IMR-90 (cell line): ENCODE results near the gene CST1. TPM values are rescaled to one million over a fixed set of nuclear protein-coding genes. Genes with fewer than 3 reads are reported as not detected.
"Not testable (repeated sequence)": the region's sequence is repeated elsewhere in the genome, so short reads cannot be mapped to it uniquely, and the experiment has no call there.

Experiments used
- ATAC-seq: fragments of 200-7000 bp; cut with Tn5 transposase; 2 replicates; pipeline ENCODE4 v1.9.1; 2020; ENCODE audit warnings: low read depth, mild to moderate bottlenecking, moderate library complexity
- BruUV-seq: library from RNA; stranded (reverse); fragments of 400-500 nt; replicated peaks from 2 replicates; lab custom pipeline; 2021; lab: Mats Ljungman, UMichigan
- CTCF ChIA-PET: fragments of 300-600 bp; formaldehyde crosslinking; extraction: SDS; loops from one replicate; lab custom pipeline; 2021; ENCODE audit warnings: antibody characterized with exemption; lab: Yijun Ruan, JAX
- POLR2A ChIA-PET: fragments of 300-600 bp; sonication (Branson Sonifier 250); formaldehyde crosslinking; loops from one replicate; lab custom pipeline; 2022; ENCODE audit warnings: antibody characterized with exemption; ENCODE audit not compliant: unreplicated experiment; lab: Charles Lee
- DNase-seq: peaks from one replicate; pipeline ENCODE4 v3.0.0; 2013
- H2AFZ ChIP-seq: replicated peaks from 2 replicates; pipeline ENCODE3; 2013; ENCODE audit warnings: low read length, mild to moderate bottlenecking; ENCODE audit not compliant: poor library complexity
- H2AK5ac ChIP-seq: 2 replicates; pipeline ENCODE4 v1.6.1; 2013; ENCODE audit warnings: low read depth, low read length, inconsistent platforms
- H2AK9ac ChIP-seq: replicated peaks from 2 replicates; pipeline ENCODE3; 2013; ENCODE audit warnings: mild to moderate bottlenecking, low read depth, low read length, moderate library complexity; ENCODE audit not compliant: poor library complexity
- H2BK120ac ChIP-seq: 2 replicates; pipeline ENCODE4 v1.6.1; 2013; ENCODE audit warnings: low read depth, low read length, inconsistent platforms
- H2BK15ac ChIP-seq: 3 replicates; pipeline ENCODE4 v1.6.1; 2013; ENCODE audit warnings: low read depth, low read length, inconsistent platforms
- H2BK20ac ChIP-seq: 2 replicates; pipeline ENCODE4 v1.6.1; 2013; ENCODE audit warnings: low read depth, mild to moderate bottlenecking, inconsistent platforms, low read length, moderate library complexity
- H2BK5ac ChIP-seq: 2 replicates; pipeline ENCODE4 v1.6.1; 2013; ENCODE audit warnings: mild to moderate bottlenecking, low read depth, low read length, inconsistent platforms; ENCODE audit not compliant: poor library complexity, severe bottlenecking
- H3K14ac ChIP-seq: replicated peaks from 2 replicates; pipeline ENCODE4 v1.6.1; 2013; ENCODE audit warnings: low read depth, low read length, inconsistent platforms
- H3K18ac ChIP-seq: 2 replicates; pipeline ENCODE4 v1.6.1; 2013; ENCODE audit warnings: low read depth, low read length, control low read depth
- H3K23ac ChIP-seq: 2 replicates; pipeline ENCODE4 v1.6.1; 2013; ENCODE audit warnings: low read depth, low read length, inconsistent platforms
- H3K27ac ChIP-seq: 2 replicates; pipeline ENCODE4 v1.5.1; 2013; ENCODE audit warnings: mild to moderate bottlenecking, control low read depth, low read length; ENCODE audit not compliant: insufficient read depth
- H3K27me3 ChIP-seq: 2 replicates; pipeline ENCODE4 v1.6.1; 2013; ENCODE audit warnings: low read length; ENCODE audit not compliant: control insufficient read depth, insufficient read depth
- H3K36me3 ChIP-seq: 2 replicates; pipeline ENCODE4 v1.6.1; 2013; ENCODE audit warnings: low read length, mixed read lengths; ENCODE audit not compliant: control insufficient read depth, insufficient read depth
- H3K4ac ChIP-seq: 2 replicates; pipeline ENCODE4 v1.6.1; 2013; ENCODE audit warnings: low read depth, low read length, inconsistent platforms
- H3K4me1 ChIP-seq: 2 replicates; pipeline ENCODE4 v1.6.1; 2013; ENCODE audit warnings: low read length, mixed read lengths; ENCODE audit not compliant: control insufficient read depth, insufficient read depth
- H3K4me2 ChIP-seq: 2 replicates; pipeline ENCODE4 v1.6.1; 2013; ENCODE audit warnings: low read depth, mild to moderate bottlenecking, control low read depth, low read length, moderate library complexity
- H3K4me3 ChIP-seq: 2 replicates; pipeline ENCODE4 v1.5.1; 2013; ENCODE audit warnings: low read depth, mild to moderate bottlenecking, control low read depth, low read length, moderate library complexity; ENCODE audit not compliant: insufficient read depth
- H3K56ac ChIP-seq: 2 replicates; pipeline ENCODE4 v1.6.1; 2013; ENCODE audit warnings: low read length, inconsistent platforms; ENCODE audit not compliant: insufficient read depth; ENCODE audit errors: extremely low read depth
- H3K79me1 ChIP-seq, 2 experiments: 2 replicates each; pipeline ENCODE4 v1.6.1; 2013; ENCODE audit warnings: low read length in 2 of 2, inconsistent platforms in 1 of 2, low read depth in 1 of 2
- H3K9ac ChIP-seq: 2 replicates; pipeline ENCODE4 v1.6.1; 2013; ENCODE audit warnings: low read depth, low read length, control low read depth
- H3K9me1 ChIP-seq: 2 replicates; pipeline ENCODE4 v1.6.1; 2013; ENCODE audit warnings: low read length, inconsistent platforms; ENCODE audit not compliant: insufficient read depth
- H3K9me3 ChIP-seq: 2 replicates; pipeline ENCODE4 v1.6.1; 2013; ENCODE audit warnings: low read length; ENCODE audit not compliant: control insufficient read depth, insufficient read depth
- H4K20me1 ChIP-seq: 2 replicates; pipeline ENCODE4 v1.6.1; 2013; ENCODE audit warnings: low read length, inconsistent platforms; ENCODE audit not compliant: insufficient read depth
- H4K5ac ChIP-seq: 2 replicates; pipeline ENCODE4 v1.6.1; 2013; ENCODE audit warnings: mild to moderate bottlenecking, low read depth, low read length, control low read depth
- H4K8ac ChIP-seq, 2 experiments: 2 replicates each; pipeline ENCODE4 v1.6.1; 2013; ENCODE audit warnings: low read depth in 2 of 2, low read length in 2 of 2, control low read depth in 1 of 2, inconsistent platforms in 1 of 2
- H4K91ac ChIP-seq: 2 replicates; pipeline ENCODE4 v1.6.1; 2013; ENCODE audit warnings: low read depth, low read length, inconsistent platforms; ENCODE audit not compliant: insufficient read depth
- WGBS, 2 experiments: methylation state at CpG; one replicate each; pipeline versions ENCODE4 v1.1.5 to v1.1.7; 2013; ENCODE audit warnings: missing lambda C conversion rate in 2 of 2; ENCODE audit not compliant: insufficient read length in 1 of 2; ENCODE audit errors: extremely low coverage in 2 of 2; 5-methylcytosine and 5-hydroxymethylcytosine counted together
- dilution Hi-C: fragments of 300-500 bp; cut with HindIII; formaldehyde crosslinking; loops from one replicate; pipeline ENCODE4 v1.14.3; 2018; ENCODE audit warnings: low sequenced_read_pairs; ENCODE audit not compliant: unreplicated experiment
- in situ Hi-C: fragments of 300-500 bp; cut with MboI; formaldehyde crosslinking; loops from 3 replicates; pipeline ENCODE4 v1.14.3; 2019; ENCODE audit warnings: low sequenced_read_pairs, inconsistent platforms, mixed read lengths
- intact Hi-C: fragments of 100-400 bp; cut with micrococcal nuclease; formaldehyde crosslinking; loops from 2 replicates; pipeline ENCODE4 v1.10.0; 2022
- polyA plus RNA-seq, 3 experiments: library from polyadenylated mRNA; depleted of rRNA; stranded (reverse); fragments of >200 nt; gene quantifications; 2 replicates each; pipeline ENCODE4 v1.2.3, GENCODE V29; 2012; ENCODE audit warnings: low replicate concordance in 1 of 3
- total RNA-seq: library from RNA; depleted of rRNA; stranded (reverse); fragments of >200 nt; gene quantifications from 2 replicates; pipeline ENCODE4 v1.2.3, GENCODE V29; 2012

Gene CST1
- total and polyA plus RNA-seq, 2 of the 4 experiments (the other 2 are of a cell fraction): not detected

GRCh38 chr20:23719351-23719750 is 31.4 kb downstream of the CST1 start:
- H3K4me2 ChIP-seq, H4K8ac ChIP-seq, ATAC-seq, DNase-seq, H3K23ac ChIP-seq, H2AK9ac ChIP-seq, H3K27ac ChIP-seq, dilution Hi-C loops, BruUV-seq, H4K5ac ChIP-seq, H3K56ac ChIP-seq, H3K14ac ChIP-seq, H2AFZ ChIP-seq, H4K91ac ChIP-seq, POLR2A ChIA-PET, H2AK5ac ChIP-seq, H3K4me3 ChIP-seq, H3K9ac ChIP-seq, H3K9me1 ChIP-seq, H3K18ac ChIP-seq, H2BK15ac ChIP-seq, H3K27me3 ChIP-seq, H3K9me3 ChIP-seq, H3K36me3 ChIP-seq, H4K20me1 ChIP-seq, H2BK20ac ChIP-seq, intact Hi-C loops, H2BK120ac ChIP-seq, in situ Hi-C loops, H3K79me1 ChIP-seq, H3K4me1 ChIP-seq, H2BK5ac ChIP-seq, H3K4ac ChIP-seq: not testable (repeated sequence)
- 23% methylated on average over 4 of the region's 9 CpGs; no CpG with 5 or more reads in 1 of the 2 experiments for WGBS, 2 experiments
- CTCF ChIA-PET: interaction anchor here (1.2 kb wide), 1 partner anchor 51 kb away, joined by 3 read pairs; no protein-coding TSS in a partner anchor

- H3K9ac ChIP-seq, in situ Hi-C loops, H3K4ac ChIP-seq, H2BK15ac ChIP-seq, H2AFZ ChIP-seq, H3K79me1 ChIP-seq, H3K23ac ChIP-seq, H2AK9ac ChIP-seq, BruUV-seq, H2BK5ac ChIP-seq, intact Hi-C loops, H2BK120ac ChIP-seq, H2BK20ac ChIP-seq, ATAC-seq, H3K4me1 ChIP-seq, DNase-seq, H3K18ac ChIP-seq, POLR2A ChIA-PET, H4K91ac ChIP-seq, dilution Hi-C loops, H3K56ac ChIP-seq, H3K4me2 ChIP-seq, H4K5ac ChIP-seq, H3K4me3 ChIP-seq, H4K20me1 ChIP-seq, H2AK5ac ChIP-seq, H4K8ac ChIP-seq, H3K27ac ChIP-seq, H3K14ac ChIP-seq, H3K9me3 ChIP-seq, H3K36me3 ChIP-seq, H3K9me1 ChIP-seq, CTCF ChIA-PET: not testable (repeated sequence)
- H3K27me3 ChIP-seq: peaks cover 11% of the 10 kb centered on the region
Observed at GRCh38 chr20:23711778-23712177, 39.0 kb downstream of the CST1 start.
